GM19240 (cell line): ENCODE measurements around the gene S100A12.

Experiments used
- DNase-seq: peaks from one replicate; pipeline ENCODE4 v3.0.0; 2011; ENCODE audit warnings: low spot score; ENCODE audit not compliant: insufficient read length

Gene S100A12

GRCh38 chr1:153397051-153397923 is 21.9 kb upstream of the S100A12 start:
- no peak for DNase-seq

- no peak for DNase-seq
Measured at GRCh38 chr1:153396461-153396860, 21.0 kb upstream of the S100A12 start.

GRCh38 chr1:153395776-153396175 is 20.4 kb upstream of the S100A12 start:
- DNase-seq, result no peak

- DNase-seq, result no peak
Measured at GRCh38 chr1:153395136-153395685, 19.8 kb upstream of the S100A12 start.

- DNase-seq, result no peak
Measured at GRCh38 chr1:153394391-153394790, 19.0 kb upstream of the S100A12 start.

GRCh38 chr1:153393926-153394325 is 18.5 kb upstream of the S100A12 start:
- DNase-seq, result no peak

GRCh38 chr1:153392822-153393221 is 17.4 kb upstream of the S100A12 start:
- no peak for DNase-seq

GRCh38 chr1:153392258-153392657 is 16.8 kb upstream of the S100A12 start:
- no peak for DNase-seq

DNA sequence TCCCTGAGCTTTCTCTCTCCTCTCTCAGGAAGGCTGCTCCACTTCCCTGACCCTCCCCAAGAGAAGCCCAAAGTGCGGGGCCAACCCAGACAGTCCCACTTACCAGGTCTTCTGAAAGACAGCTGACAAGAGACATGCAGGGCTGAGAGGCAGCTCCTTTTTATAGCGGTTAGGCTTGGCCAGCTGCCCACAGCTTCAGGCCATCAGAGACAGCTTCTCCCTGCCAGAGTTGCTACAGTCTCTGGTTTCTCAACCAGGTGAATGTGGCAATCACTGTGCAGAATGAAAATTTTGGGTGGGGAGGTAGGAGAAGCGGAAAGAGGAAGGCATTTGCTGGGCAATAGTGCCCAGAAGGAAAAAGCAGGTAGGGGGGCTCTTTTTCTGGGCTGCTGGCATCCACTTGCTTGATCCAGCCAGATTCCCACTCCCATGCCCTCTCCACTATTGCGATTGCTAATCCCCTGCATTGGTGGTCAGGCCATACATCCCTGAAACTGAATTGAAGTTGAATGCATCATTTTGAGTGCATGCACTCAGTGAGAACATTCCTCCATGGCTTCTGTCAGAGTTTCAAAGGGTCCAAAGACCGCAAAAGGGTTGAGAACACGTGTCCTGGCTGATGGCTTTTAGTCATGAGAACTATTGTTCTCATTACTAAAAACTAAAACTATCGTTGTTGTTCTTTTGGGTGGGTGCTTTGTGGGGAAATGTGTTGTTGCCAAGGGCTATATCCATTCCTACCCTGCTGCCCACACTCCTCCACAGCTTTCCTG is 15.7 kb upstream of the S100A12 start, which contains the start of gene S100A8:
Gene S100A8, minus strand, starts transcription at position 136 of the 773 bp plus-strand sequence. CDS start 538 bp downstream, outside the sequence.
- DNase-seq, result no peak

- no peak for DNase-seq
Measured at GRCh38 chr1:153389973-153390879, 14.8 kb upstream of the S100A12 start.

DNA sequence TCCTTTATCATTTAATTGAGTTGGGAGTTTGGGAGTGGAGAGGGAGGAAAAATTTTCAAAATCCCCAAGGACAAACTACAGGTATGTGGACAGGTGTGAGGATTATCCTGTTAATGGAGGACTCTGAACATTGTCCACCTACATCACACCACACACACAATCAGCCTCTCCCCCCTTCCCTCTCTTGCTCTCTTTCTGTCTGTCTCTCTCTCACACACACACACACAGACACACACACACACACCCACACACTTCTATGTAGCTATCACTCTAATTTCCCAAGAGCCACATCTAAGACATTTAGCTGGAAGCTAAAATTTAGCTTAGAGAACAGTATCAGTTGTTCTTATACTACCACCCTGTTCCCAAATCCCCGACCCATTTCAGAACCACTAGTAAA is 14.0 kb upstream of the S100A12 start:
- no peak for DNase-seq

DNA sequence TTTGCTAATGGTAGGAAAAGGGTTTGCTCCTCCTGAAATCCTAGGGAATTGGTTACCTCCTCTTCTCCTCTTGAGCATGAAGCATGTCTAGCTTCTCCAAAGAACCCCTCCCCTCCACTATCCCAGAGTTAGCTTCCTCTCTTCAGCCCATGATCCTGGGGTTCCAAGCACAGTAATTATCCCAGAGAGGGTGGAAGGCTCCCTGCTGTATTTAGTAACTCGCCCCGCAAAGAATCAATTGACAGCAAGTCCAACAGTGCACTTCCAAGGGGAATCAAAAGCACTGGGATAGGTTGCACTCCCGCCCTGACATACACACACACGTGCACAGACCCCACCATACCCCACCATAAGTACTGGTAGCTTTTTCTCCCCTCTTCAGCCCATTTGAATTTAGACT is 12.4 kb upstream of the S100A12 start:
- no peak for DNase-seq

DNA sequence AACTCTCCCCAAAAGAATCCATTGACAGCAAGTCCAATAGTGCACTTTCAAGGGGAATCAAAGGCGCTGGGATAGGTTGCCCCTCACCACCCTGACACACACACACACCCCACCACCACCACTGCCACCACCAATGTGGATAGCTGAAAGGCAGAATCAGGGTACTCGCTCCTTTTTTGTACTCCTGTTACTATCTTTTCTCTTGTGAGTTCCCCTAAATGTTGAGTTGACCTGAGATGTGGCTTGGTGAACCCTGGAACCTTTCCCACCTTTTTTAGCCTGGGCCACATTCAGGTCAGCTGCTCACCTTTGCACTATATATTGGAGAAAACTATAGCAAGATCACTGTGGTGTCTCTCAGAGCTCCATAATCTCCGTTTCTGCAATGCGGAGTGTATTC is 11.6 kb upstream of the S100A12 start:
- DNase-seq, result no peak

- no peak for DNase-seq
Measured at GRCh38 chr1:153386500-153386901, 11.1 kb upstream of the S100A12 start.

- DNase-seq, result no peak
Measured at GRCh38 chr1:153384958-153385580, 9.6 kb upstream of the S100A12 start.

DNA sequence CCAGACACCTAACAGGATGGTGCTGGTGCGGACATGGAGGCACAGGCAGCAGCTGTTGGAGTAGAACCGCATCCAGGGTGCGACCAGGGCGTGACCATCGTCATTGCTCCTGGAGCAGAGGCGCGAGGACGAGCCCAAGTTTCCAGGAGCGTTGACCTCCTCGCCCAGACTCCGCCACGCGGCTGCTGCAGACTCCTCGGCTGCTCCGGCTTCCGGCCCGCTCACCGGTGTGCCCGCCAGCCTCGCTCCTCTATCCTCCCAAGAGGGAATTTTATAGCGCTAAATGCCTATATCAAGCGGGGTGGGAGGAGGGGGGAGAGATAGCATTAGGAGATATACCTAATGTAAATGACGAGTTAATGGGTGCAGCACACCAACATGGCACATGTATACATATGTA is 5.3 kb upstream of the S100A12 start:
- no peak for DNase-seq

DNA sequence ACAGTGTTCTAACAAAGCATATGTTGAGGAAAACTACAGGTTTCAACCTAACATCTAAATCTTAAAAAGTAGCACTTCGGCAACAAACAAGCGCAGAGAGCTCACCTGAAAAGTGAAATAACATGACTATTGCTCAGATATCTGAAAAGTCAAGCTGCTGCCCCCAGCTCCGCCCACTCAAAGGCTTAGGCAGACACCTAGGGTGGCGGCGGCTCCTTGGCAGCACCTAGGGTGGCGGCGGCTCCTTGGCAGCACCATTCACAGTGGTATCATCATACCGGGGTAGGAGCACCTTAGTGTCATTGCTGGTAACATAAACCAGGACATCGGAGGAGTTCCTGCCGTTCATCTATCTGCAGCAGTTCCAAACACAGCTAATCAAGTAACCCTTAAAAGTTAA is 4.2 kb upstream of the S100A12 start:
- no peak for DNase-seq

- no peak for DNase-seq
Measured at GRCh38 chr1:153374071-153374470, 1.4 kb downstream of the S100A12 start.

GRCh38 chr1:153372571-153372970 is 2.9 kb downstream of the S100A12 start:
- no peak for DNase-seq

- no peak for DNase-seq
Measured at GRCh38 chr1:153371231-153371630, 4.2 kb downstream of the S100A12 start.

DNA sequence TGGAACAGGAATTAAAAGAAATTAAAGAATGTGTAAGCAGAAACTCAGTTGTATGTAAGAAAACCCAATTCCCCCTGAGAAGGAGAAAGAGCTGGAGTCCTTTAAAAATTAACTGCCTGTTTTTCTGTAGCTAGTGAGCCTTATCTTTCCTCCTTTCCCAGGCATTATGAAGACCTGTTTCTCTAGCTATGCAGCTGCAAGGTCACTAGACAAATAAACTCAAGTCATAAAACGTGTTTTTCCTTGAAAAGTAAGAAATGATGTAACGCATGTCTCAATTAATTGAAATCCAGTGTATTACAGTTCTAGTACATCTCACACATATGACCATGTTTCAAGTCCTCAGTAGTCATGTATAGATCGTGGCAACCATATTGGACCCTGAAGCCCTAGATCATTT is 5.3 kb downstream of the S100A12 start:
- no peak for DNase-seq
